Cardiac septum (tissue), 1 donor: Measurements from ENCODE around the gene NYAP1. TPM values are rescaled to one million over a fixed set of nuclear protein-coding genes. Genes with fewer than 3 reads are reported as not detected.
A peak's percentile ranks its signal among the peaks of the same experiment; 100 is the strongest.

Experiments used
- DNase-seq: peaks from one replicate; pipeline ENCODE4 v3.0.0-alpha.2; 2020; ENCODE audit warnings: low spot score
- intact Hi-C: fragments of 100-400 bp; cut with DNase I; formaldehyde crosslinking; loops from one replicate; pipeline ENCODE4 v1.14.0; 2022
- total RNA-seq: library from RNA; stranded (reverse); fragmentation: NEBNext Ultra II Directional; extraction: Animal tissue kit (Norgen Biotek cat#: 25700); gene quantifications from one replicate; pipeline ENCODE4 v1.2.1, GENCODE V29; 2021
- donor health status: DM: no; HTN: no; CAD: no.

NYAP1 gene
- total RNA-seq, 1 donor from 2014 or later: 0.22 TPM

GRCh38 chr7:100455206-100455605, 28.5 kb upstream of the NYAP1 start:
- no peak for DNase-seq
- intact Hi-C loops: no loop called here

DNA sequence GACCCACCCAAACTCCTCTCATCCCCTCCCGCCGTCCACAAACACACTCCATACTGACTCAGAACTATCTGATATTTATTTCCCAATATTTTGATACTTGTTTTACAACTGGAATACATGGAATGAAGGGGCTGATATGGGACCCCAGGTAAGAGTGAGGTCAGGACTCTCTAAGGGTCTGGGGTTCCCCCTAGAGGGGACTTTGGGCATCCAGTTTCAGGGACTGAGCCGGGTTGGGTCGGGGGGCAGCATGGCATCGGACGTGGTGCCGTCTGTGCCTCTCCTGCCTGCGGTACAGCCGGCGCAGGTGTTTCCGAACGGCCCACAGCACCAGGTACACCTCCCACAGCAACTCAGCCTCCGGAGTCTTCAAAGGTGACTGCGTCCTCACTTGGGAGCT, 27.2 kb upstream of the NYAP1 start:
- no peak for DNase-seq
- intact Hi-C loops: no loop called here

GRCh38 chr7:100457033-100457432, 26.7 kb upstream of the NYAP1 start:
- intact Hi-C loops: no loop called here
- DNase-seq: no peak

DNA sequence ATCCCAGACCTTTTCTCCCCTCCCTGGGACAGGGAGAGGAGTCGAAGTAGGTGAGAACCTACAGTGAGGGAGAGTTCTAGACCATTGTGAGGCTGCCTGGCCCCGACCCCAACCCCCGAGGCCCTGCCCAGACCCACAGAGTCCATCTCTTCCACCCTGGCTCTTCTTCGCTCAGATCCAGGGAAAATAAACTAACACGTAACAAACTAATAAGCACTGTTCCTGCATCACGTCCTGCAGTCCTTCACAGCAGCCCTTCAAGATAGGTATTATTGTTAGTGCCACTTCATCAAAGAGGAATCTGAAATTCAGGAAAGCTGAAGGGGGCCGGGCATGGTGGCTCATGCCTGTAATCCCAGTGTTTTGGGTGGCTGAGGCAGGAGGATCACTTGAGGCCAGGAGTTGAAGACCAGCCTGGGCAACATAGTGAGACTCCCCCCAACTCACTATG, 19.5 kb upstream of the NYAP1 start, which contains the start of gene SPACDR:
TSS of gene SPACDR (minus strand) at position 51 of the 451 bp plus-strand sequence. CDS start 235 bp downstream, outside the sequence.
- no peak for DNase-seq
- intact Hi-C loops: no loop called here

DNA sequence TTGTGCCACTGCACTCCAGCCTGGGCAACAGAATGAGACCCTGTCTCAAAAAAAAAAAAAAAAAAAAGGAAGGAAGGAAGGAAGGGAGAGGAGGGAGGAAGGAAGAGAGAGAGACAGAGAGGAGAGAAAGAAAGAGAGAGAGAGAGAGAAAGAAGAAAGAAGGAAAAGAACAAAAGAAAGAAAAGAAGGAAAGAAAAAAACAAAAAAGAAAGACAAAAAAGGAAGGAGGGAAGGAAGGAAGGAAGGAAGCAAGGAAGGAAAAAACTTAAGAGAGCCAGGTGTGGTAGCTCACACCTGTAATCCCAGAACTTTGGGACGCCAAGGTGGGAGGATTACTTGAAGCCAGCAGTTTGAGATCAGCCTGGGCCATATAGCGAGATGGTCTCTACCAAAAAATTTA, 18.9 kb upstream of the NYAP1 start:
- intact Hi-C loops: loop anchor here (5.0 kb wide), 2 partner anchors 228 to 258 kb away; partner anchors contain the start of genes EPO and GIGYF1
- no peak for DNase-seq

DNA sequence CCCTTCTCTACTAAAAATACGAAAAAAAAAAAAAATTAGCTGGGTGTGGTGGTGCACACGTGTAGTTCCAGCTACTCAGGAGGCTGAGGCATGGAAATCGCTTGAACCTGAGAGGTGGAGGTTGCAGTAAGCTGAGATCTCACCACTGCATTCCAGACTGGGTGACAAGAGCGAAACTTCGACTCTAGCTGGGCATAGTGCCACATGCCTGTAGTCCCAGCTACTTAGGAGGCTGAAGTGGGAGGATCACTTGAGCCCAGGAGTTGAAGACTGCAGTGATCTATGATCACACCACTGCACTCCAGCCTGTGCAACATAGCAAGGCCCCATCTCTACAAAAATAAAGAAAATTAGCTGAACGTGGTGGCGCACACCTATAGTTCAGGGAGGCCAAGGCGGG, 18.4 kb upstream of the NYAP1 start:
- intact Hi-C loops: loop anchor here (5.0 kb wide), 2 partner anchors 227 to 257 kb away; partner anchors contain the start of genes EPO and GIGYF1

DNA sequence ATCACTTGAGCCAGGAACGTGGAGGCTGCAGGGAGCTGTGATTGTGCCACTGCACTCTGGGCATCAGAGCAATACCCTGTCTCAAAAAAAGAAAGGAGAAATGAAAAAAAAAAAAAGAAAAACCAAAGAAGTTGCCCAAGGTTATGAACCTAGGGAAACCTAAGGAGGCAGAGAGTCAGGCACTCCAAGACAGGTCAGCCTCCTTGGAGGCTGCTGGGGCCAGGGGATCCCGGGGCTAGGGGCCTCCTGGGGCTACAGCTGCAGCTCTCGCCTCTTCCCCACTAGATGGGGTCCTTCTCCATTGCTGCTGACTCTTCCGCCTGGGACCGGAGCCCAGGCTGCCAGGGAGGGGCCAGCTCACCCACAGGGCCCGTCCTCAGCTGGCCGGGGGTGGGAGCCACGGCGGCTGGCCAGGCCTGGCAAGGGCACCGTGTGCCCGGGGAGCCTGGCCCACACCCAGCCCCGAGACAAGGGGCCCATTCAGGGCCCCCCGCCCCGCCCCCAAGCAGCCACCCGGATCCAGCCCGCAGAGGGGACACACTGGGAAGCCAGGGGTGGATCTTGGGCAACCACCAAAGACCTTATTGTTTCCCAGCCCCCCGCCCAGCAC, 17.9 kb upstream of the NYAP1 start:
- DNase-seq: peak; percentile 84
- intact Hi-C loops: loop anchor here (2.0 to 5.0 kb wide), 3 partner anchors 17 to 256 kb away; partner anchors contain the start of genes EPO, GIGYF1 and NYAP1

More for the DNA sequence above, 18.4 kb upstream of the NYAP1 start:
- DNase-seq: no peak

DNA sequence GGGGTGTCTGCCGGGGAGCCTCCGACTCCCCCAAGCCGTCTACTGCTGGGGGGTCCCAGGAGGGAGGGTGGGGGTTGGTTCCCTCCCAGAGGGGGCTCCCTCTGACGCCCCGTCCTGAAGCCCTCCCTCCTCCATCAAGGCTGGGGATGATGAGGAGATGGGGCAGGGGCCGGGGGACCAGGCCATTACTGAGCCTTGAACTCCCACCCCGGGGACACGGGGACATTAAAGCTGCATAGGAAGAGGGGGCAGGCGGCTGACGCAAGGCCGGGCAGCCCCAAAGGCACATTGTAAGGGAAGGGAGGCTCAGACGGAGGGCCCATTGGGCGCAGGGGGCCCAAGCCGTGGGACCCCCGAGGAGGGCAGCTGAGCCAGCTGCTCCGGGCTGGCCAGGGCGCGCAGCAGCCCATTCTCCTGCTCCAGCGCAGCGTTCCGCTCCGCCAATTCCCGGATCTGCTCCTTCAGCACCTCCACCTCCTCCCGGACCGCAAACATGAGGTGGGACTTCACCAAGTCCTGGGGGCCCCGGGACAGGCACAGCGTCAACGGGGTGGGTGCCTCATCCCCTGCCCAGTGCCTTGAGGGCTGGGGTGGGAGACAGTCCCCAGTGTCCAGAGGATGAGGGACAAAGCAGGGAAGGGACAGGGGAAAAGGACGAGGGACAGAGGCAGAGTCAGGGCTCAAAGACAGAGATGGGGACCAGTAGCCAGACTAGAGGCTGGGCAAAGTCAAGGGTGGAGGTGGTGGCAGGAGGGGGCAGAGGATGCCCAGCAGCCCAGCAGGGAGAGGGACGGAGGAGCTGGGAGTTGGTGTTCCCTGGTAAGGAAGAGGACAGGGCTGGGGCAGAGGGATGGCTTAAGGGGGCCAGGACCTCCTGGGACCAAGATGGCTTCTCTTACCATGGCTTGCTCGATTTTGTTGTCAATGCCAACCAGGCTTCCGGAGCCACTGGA, 16.8 kb upstream of the NYAP1 start:
- intact Hi-C loops: loop anchor here (2.0 to 5.0 kb wide), 3 partner anchors 16 to 255 kb away; partner anchors contain the start of genes EPO, GIGYF1 and NYAP1
- DNase-seq: no peak

GRCh38 chr7:100467638-100468373, 15.9 kb upstream of the NYAP1 start:
- intact Hi-C loops: loop anchor here (2.0 to 5.0 kb wide), 3 partner anchors 15 to 254 kb away; partner anchors contain the start of genes EPO, GIGYF1 and NYAP1
- DNase-seq: no peak

- intact Hi-C loops: loop anchor here (1.0 to 5.0 kb wide), 3 partner anchors 90 to 253 kb away; partner anchors contain the start of genes EPO and GIGYF1
- DNase-seq: peak; percentile 94
These were observed 14.3 kb upstream of the NYAP1 start for GRCh38 chr7:100469227-100470044.

DNA sequence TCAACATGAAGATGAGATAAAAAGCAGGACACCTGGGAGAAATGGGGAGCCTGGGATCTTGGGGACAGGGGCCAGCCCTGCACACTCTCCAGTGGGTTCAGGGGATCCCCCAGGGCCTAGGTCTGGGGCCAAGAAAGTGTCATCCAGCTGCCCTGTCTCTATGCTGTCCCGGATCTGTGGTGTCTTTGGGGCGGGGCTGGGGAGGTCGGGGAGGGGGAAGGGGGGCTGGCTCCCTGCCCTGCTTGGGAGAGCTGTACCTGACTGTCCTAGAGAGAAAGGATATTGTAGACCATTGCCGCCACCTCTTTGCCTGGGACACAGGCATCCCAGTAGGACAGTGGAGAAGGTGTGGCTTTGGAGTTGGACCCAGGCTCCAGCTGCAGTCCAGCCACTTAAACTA, 12.7 kb upstream of the NYAP1 start:
- intact Hi-C loops: no loop called here
- no peak for DNase-seq

GRCh38 chr7:100472121-100472851, 11.4 kb upstream of the NYAP1 start:
- intact Hi-C loops: no loop called here
- no peak for DNase-seq

- no peak for DNase-seq
- intact Hi-C loops: no loop called here
These were observed 10.8 kb upstream of the NYAP1 start for GRCh38 chr7:100472854-100473499.

- intact Hi-C loops: no loop called here
- no peak for DNase-seq
These were observed 8.2 kb upstream of the NYAP1 start for GRCh38 chr7:100475549-100475948.

- DNase-seq: no peak
- intact Hi-C loops: no loop called here
These were observed 7.5 kb upstream of the NYAP1 start for GRCh38 chr7:100476101-100476780.

DNA sequence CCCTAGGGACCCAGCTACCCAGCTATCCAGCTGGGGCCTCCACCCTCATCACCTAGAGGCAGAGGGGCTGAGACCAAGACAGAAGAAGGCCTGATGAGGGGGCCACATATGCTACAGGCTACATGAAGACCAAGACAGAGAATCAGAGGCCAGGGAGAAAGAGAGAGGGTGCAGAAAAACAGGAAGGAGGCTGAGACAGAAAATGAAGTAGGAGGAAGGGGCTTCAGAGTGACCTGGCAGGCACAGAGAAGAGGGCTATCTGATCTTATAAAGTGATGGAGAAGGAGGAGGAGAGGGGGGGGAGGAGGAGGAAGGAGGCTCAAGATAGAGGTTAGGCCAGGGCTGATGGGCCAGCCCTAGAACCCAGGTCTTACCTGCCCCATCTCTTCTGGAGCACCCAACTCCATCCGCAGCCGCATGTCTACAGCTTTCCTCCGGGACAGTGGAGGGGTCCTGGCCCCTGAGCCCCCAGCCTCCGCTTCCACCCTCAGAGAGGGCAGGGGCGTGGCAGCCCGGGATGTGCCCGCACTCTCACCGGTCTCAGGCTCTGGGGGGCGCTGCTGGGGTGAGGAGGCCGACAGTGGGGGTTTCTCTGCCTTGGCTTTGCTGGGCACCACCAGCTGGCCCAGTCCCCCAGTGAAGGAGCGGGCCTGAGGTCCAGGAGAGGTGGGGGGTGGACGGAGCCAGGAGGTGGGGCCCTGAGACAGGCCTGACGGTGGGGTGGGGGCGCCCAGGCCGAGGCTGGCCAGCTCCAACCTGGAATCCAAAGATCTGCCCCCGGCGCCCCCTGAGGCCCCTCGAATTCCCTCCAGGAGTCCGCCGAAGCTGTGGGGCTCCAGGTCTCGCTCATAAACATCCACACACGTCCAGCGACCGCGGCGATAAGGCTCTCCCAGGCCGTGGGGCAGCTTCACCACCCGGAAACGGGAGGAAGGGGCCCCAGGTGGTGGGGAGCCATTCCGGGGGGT, 6.5 kb upstream of the NYAP1 start:
- intact Hi-C loops: no loop called here
- no peak for DNase-seq
